ENCODE results near the gene ARHGAP15.

- no peak for TF ChIP-seq CTCF (IDR thresholded peaks at IDR 0.05)
- TF ChIP-seq POLR2AphosphoS5 (IDR thresholded peaks at IDR 0.05): no peak
Observed at GRCh38 chr2:143083636-143084035, 45.6 kb upstream of the ARHGAP15 start.
